Esophagus muscularis mucosa (tissue), 4 donors: ENCODE data around the gene IRF4. TPM values are rescaled to one million over a fixed set of nuclear protein-coding genes. Genes with fewer than 3 reads are reported as not detected.

Experiments used
- DNase-seq: peaks from one replicate; pipeline ENCODE4 v3.0.0-alpha.2; 2017; ENCODE audit errors: extremely low spot score
- H3K27ac ChIP-seq, 4 donors: fragments of 200-600 bp; sonication (generic); replicated peaks in 1 of 4; 1 replicate in 3 of 4; 2 replicates in 1 of 4; pipeline ENCODE4 v1.5.1; 2016 to 2019; ENCODE audit warnings: mild to moderate bottlenecking in 1 of 4
- H3K27me3 ChIP-seq, 4 donors: fragments of 200-600 bp; sonication (generic); one replicate each; pipeline versions ENCODE4 v1.5.1 to v1.6.0; 2016 to 2019
- H3K36me3 ChIP-seq, 4 donors: fragments of 200-600 bp; sonication (generic); one replicate each; pipeline ENCODE4 v1.5.1; 2016 to 2019
- H3K4me1 ChIP-seq, 4 donors: fragments of 200-600 bp; sonication (generic); one replicate each; pipeline ENCODE4 v1.5.1; 2016 to 2019
- H3K4me3 ChIP-seq, 4 donors: fragments of 200-600 bp; sonication (generic); 1 replicate in 2 of 4; 2 replicates in 2 of 4; pipeline ENCODE4 v1.5.1; 2016 to 2019; ENCODE audit warnings: mild to moderate bottlenecking in 4 of 4, moderate library complexity in 1 of 4
- H3K9me3 ChIP-seq, 4 donors: fragments of 200-600 bp; sonication (generic); 1 replicate in 3 of 4; 2 replicates in 1 of 4; pipeline ENCODE4 v1.5.1; 2016 to 2019
- CTCF ChIP-seq, 3 experiments: fragments of 200-600 bp in 2 of 3; fragments of 450-650 bp in 1 of 3; sonication (generic) in 2 of 3; IDR thresholded peaks; one replicate each; pipeline ENCODE4 v1.5.1; 2017 to 2019; ENCODE audit warnings: antibody characterized with exemption in 3 of 3, mild to moderate bottlenecking in 2 of 3, moderate library complexity in 1 of 3
- EP300 ChIP-seq: sonication (generic); formaldehyde crosslinking; IDR thresholded peaks from one replicate; pipeline ENCODE4 v1.6.1; 2017; ENCODE audit warnings: antibody characterized with exemption
- POLR2A ChIP-seq: fragments of 450-650 bp; IDR thresholded peaks from one replicate; pipeline ENCODE4 v1.6.1; 2017; ENCODE audit warnings: antibody characterized with exemption, moderate library complexity, mild to moderate bottlenecking, low read depth
- POLR2AphosphoS5 ChIP-seq, 2 donors: sonication (generic); formaldehyde crosslinking; IDR thresholded peaks; one replicate each; pipeline ENCODE4 v1.6.1; 2017; ENCODE audit warnings: antibody characterized with exemption in 2 of 2
- WGBS: methylation state at CpG from one replicate; pipeline ENCODE4 v1.1.5; 2018; 5-methylcytosine and 5-hydroxymethylcytosine counted together
- intact Hi-C: fragments of 100-400 bp; cut with DNase I; formaldehyde crosslinking; loops from one replicate; pipeline ENCODE4 v1.15.1; 2023
- total RNA-seq, 4 donors: library from RNA; depleted of rRNA; stranded (reverse); fragments of >200 nt; gene quantifications; one replicate each; pipeline versions ENCODE4 v1.1.0 to v1.2.1, GENCODE V29; 2016

IRF4 gene
- total RNA-seq, 4 donors from 2014 or later, result 0.29 to 9.5 (median 3.3) TPM

DNA sequence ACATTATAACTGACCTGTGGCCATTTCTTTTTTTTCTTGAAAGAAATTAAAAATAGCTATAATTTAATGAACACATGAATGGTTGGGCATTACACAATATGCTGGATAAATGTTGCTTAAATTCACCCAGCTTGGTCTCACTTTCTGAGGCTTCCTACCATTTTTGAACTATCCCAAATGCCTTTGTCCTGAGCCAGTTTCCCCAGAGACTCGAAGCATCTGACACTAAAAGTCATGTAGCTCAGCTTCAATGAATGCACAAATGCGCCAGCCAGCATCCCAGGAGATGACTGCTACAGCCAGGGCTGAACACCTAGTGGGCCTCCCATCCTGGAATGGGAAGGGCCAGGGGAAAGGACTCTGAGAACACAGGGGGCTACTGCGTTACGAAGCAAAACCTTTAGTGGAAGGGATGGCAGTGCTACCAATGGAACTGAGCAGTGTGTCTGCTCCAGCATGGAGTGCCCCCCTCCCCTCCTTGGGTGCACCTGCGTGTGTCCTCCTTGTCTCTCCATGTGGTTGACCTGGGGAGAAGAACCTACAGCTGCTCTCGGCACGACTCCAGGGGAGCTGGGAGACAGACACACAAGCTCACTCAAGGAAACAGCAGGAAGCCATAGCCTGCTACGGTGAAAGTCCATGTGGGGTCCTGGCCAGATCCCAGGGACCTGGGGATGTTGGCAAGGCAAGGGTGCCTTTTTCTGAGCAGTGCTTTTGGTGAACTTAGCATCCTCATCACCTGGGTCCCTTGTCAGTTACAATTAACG is 60.9 kb downstream of the IRF4 start:
- whole genome bisulfite sequencing, result 77% methylated on average over 9 of the region's 9 CpGs
- H3K4me3 ChIP-seq, result no peak overlapping the region
- no peak overlapping the region for H3K27ac ChIP-seq
- DNase-seq, result no peak
- TF ChIP-seq POLR2A (no peak), EP300 (no peak), POLR2AphosphoS5 (IDR thresholded peaks at IDR 0.05) (no peak), CTCF (IDR thresholded peaks at IDR 0.05) (no peak)
- H3K27me3 ChIP-seq, result peaks cover 0 to 25% (median 0%) of the 10 kb centered on the region in 4 donors
- no peaks in the 10 kb centered on the region for H3K9me3 ChIP-seq
- peaks cover 0 to 5% (median 0%) of the 10 kb centered on the region in 4 donors for H3K4me1 ChIP-seq
- intact Hi-C loops, result no loop called here
- no peaks in the 10 kb centered on the region for H3K36me3 ChIP-seq

GRCh38 chr6:453152-453551 is 61.6 kb downstream of the IRF4 start:
- DNase-seq, result no peak
- H3K27me3 ChIP-seq, result peaks cover 0 to 25% (median 0%) of the 10 kb centered on the region in 4 donors
- H3K27ac ChIP-seq, result no peak overlapping the region
- no peak overlapping the region for H3K4me3 ChIP-seq
- peaks cover 0 to 5% (median 0%) of the 10 kb centered on the region in 4 donors for H3K4me1 ChIP-seq
- H3K9me3 ChIP-seq, result no peaks in the 10 kb centered on the region
- 33% methylated on average over 10 of the region's 13 CpGs for WGBS
- TF ChIP-seq EP300 (no peak), POLR2AphosphoS5 (IDR thresholded peaks at IDR 0.05) (no peak), POLR2A (no peak), CTCF (IDR thresholded peaks at IDR 0.05) (no peak)
- H3K36me3 ChIP-seq, result no peaks in the 10 kb centered on the region
- intact Hi-C loops, result no loop called here

GRCh38 chr6:454148-454991 is 62.8 kb downstream of the IRF4 start:
- intact Hi-C loops, result no loop called here
- Histone ChIP-seq H3K4me3 (no peak overlapping the region), H3K9me3 (no peaks in the 10 kb centered on the region), H3K4me1 (peaks cover 0 to 5% (median 0%) of the 10 kb centered on the region in 4 donors), H3K36me3 (no peaks in the 10 kb centered on the region), H3K27ac (no peak overlapping the region), H3K27me3 (peaks cover 0 to 25% (median 0%) of the 10 kb centered on the region in 4 donors)
- no peak for DNase-seq
- no peak for TF ChIP-seq CTCF (IDR thresholded peaks at IDR 0.05)
- no peak for TF ChIP-seq POLR2A
- no peak for TF ChIP-seq EP300
- TF ChIP-seq POLR2AphosphoS5 (IDR thresholded peaks at IDR 0.05), result no peak
- 72% methylated on average over 5 of the region's 5 CpGs for WGBS

GRCh38 chr6:455006-455585 is 63.5 kb downstream of the IRF4 start:
- intact Hi-C loops, result no loop called here
- 83% methylated on average over 10 of the region's 11 CpGs for WGBS
- Histone ChIP-seq H3K27me3 (peaks cover 0 to 21% (median 0%) of the 10 kb centered on the region in 4 donors), H3K27ac (no peak overlapping the region), H3K4me1 (peaks cover 0 to 5% (median 0%) of the 10 kb centered on the region in 4 donors), H3K4me3 (no peak overlapping the region), H3K36me3 (no peaks in the 10 kb centered on the region), H3K9me3 (no peaks in the 10 kb centered on the region)
- no peak for DNase-seq
- no peak for TF ChIP-seq EP300
- no peak for TF ChIP-seq POLR2AphosphoS5 (IDR thresholded peaks at IDR 0.05)
- TF ChIP-seq CTCF (IDR thresholded peaks at IDR 0.05), result no peak
- no peak for TF ChIP-seq POLR2A
